Endothelial cell of umbilical vein (primary cell): ENCODE data around the gene SRGAP3.

Experiments
- POLR2A ChIP-seq: IDR thresholded peaks from 2 replicates; pipeline ENCODE4 v1.6.1; 2012; ENCODE audit warnings: low read depth, mild to moderate bottlenecking, control low read depth, low read length
- POLR2AphosphoS5 ChIP-seq: IDR thresholded peaks from 2 replicates; pipeline ENCODE4 v1.6.1; 2012; ENCODE audit warnings: low read depth, mild to moderate bottlenecking, control low read depth, low read length, moderate library complexity; ENCODE audit not compliant: insufficient read depth
- TF ChIP-seq, protein P1 (sequence below), 2 donors: IDR thresholded peaks; 1 replicate in 1 of 2; 2 replicates in 1 of 2; pipeline ENCODE4 v1.5.1; 2011; ENCODE audit warnings: low read length in 2 of 2, mild to moderate bottlenecking in 2 of 2, moderate library complexity in 2 of 2, control low read depth in 1 of 2, inconsistent platforms in 1 of 2, low read depth in 1 of 2; ENCODE audit not compliant: insufficient read depth in 1 of 2; ENCODE audit errors: extremely low read depth in 1 of 2

DNA sequence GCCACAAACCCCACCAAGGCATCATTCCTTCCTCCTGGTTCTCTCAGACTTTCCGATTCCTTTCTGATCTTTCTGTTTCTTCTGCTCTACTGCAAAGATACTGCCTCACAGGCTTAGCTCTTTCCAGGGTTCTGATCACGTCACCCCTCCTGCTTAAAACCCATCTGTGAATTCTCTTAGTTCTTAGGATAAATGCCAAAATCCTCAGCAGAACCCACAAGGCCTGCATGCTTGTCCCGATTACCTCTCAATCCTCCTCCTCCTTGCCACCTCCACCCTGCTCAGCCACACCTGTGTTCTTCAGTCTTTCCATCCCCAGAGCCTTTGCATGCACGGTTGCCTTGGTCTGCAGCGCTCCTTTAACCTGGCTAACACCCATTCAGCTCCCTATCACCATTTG is 84.0 kb downstream of the SRGAP3 start:
- TF ChIP-seq POLR2A (no peak), POLR2AphosphoS5 (no peak)
- TF ChIP-seq, protein P1, sequence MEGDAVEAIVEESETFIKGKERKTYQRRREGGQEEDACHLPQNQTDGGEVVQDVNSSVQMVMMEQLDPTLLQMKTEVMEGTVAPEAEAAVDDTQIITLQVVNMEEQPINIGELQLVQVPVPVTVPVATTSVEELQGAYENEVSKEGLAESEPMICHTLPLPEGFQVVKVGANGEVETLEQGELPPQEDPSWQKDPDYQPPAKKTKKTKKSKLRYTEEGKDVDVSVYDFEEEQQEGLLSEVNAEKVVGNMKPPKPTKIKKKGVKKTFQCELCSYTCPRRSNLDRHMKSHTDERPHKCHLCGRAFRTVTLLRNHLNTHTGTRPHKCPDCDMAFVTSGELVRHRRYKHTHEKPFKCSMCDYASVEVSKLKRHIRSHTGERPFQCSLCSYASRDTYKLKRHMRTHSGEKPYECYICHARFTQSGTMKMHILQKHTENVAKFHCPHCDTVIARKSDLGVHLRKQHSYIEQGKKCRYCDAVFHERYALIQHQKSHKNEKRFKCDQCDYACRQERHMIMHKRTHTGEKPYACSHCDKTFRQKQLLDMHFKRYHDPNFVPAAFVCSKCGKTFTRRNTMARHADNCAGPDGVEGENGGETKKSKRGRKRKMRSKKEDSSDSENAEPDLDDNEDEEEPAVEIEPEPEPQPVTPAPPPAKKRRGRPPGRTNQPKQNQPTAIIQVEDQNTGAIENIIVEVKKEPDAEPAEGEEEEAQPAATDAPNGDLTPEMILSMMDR (IDR thresholded peaks at IDR 0.05; ENCODE audit: extremely low read depth in 1 of 2, insufficient read depth in 1 of 2, low read depth in 1 of 2, low read length in 2 of 2) = no peak
